HG02943 (cell line): ENCODE data around the gene PLCD1.
"Not testable (repeated sequence)": the region's sequence is repeated elsewhere in the genome, so short reads cannot be mapped to it uniquely, and the experiment has no call there.

Experiments
- ATAC-seq: cut with Tn5 transposase; IDR thresholded peaks from one replicate; pipeline ENCODE4 v1.9.1; 2021; ENCODE audit warnings: mild to moderate bottlenecking, low read depth, moderate library complexity; ENCODE audit not compliant: unreplicated experiment

The PLCD1 gene

DNA sequence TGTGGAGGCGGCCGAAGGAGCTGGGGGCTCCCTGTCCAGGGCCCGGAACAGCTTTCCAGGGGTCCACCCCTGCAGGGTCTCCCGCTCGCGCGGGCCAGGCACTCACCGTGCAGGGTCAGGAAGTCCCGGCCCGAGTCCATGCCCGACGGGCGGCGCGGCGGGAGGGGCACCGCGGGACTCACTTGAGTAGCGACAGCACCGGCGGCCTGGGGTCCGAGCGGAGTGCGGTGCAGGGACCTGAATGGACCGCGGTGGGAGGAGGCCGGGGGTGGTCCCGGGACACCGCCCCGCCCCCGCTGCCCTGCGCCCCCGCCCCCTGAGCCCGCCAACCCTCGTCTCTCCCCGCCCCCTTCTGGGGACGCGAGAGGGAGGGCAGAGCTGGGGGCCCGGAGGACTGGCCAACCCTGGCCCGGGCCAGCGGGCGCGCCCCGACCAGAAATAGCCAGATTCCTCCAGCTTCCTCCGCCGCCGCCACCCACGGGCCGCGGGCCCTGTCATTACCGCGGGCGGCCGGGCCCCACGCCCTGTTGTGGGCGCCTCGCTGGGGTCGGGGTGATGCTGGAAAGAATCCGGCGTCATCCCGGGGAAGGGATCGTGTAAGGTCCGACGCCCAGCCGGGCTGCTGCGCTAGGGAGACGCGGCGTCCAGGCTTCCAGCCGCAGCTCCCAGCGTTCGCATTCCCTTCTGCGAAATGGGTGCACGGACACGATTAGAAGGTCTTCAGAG, at the start of gene PLCD1:
Gene PLCD1, minus strand, starts transcription at position 243 of the 726 bp plus-strand sequence. Its CDS starts 103 bp downstream, at position 140.
- ATAC-seq: no peak

DNA sequence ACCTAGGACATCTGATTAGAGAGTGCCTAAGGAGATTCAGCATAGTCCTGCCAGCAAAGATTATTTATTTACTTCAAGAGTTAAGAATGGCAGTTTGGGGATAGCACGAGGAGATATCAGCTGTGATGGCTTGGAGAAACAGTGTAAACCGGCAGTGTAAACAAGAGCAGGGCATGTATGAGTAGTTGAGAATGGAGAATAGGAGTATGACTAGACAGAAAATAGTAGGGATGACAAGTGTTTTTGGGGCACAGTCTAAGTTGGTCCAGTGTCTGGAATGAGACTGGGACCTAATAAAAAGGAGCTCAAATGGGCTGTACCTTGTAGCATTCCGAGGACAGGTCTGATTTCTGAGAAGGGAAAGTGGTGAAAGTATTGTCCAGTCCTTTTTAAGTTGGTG, 47.6 kb upstream of the PLCD1 start:
- not testable (repeated sequence) for ATAC-seq

DNA sequence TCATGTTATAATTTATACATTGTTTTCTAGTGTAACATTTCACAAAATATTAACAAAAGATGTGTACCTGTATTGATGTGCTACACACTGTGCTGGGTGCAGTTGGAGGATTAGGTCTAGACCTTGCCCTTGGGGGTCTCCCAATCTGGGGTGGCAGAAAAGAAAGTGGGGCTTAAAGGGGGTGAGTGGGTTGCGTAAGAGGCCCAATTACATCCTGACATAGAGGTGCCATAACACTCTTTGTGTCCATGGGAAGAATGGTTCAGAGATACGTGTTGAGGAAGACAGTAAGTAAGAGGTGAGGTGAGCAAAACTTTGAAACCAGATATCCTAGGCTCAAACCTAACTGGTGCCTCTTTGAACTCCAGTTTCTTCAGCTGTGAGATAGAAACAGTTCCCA, 40.6 kb upstream of the PLCD1 start:
- no peak for ATAC-seq

DNA sequence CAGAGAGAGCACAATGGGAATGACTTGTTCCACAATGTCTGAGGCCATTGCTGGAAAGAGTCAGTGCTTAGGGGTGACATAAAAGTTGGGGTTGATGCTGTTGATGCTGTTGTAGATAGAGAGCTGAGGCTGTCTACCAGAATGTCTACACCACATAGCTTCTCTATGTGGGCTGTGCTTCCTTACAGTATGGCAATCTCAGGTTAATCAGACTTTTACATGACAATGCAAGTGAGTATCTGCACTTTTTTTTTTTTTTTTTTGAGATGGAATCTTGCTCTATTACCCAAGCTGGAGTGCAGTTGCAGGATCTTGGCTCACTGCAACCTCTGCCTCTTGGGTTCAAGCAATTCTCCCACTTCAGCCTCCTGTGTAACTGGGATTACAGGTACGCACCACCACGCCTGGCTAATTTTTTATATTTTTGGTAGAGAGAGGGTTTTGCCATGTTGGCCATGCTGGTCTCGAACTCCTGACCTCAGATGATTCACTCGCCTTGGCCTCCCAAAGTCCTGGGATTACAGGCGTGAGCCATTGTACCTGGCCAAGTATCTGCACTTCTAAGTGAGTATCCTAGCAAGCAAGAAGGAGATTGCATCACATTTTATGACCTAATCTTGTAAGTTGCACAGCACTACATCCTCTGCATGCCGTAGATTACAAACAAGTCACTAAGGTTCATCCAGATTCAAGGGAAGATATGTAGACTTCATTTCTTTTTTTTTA, 38.2 kb upstream of the PLCD1 start:
- ATAC-seq: no peak

DNA sequence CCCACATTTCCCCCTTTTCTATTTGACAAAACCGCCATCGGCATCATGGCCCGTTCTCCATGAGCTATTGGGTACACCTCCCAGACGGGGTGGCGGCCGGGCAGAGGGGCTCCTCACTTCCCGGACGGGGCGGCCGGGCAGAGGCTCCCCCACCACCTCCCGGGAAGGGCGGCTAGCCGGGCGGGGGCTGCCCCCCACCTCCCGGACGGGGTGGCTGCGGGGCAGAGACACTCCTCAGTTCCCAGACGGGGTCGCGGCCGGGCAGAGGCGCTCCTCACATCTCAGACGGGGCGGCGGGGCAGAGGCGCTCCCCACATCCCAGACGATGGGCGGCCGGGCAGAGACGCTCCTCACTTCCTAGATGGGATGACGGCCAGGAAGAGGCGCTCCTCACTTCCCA, 35.0 kb upstream of the PLCD1 start:
- not testable (repeated sequence) for ATAC-seq

DNA sequence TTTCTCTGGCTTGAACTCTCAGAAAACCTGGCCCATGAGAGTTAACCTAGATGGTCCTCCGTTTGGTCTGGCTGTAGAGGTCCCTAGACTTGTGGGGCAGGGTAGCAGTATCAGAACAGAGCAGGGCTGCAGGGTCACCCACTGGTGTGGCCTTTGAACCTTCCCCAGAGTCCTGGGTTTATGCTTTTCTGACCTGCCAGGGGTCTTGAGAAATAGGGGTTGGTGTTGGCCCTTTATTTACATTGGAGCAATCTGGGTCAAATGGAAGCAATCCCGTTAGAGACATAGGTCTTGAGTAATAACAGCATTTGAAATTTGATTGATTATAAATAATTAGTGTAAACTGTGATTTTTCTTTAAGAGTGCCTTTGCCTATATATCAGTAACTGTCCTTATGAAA, 33.4 kb upstream of the PLCD1 start:
- ATAC-seq: no peak

DNA sequence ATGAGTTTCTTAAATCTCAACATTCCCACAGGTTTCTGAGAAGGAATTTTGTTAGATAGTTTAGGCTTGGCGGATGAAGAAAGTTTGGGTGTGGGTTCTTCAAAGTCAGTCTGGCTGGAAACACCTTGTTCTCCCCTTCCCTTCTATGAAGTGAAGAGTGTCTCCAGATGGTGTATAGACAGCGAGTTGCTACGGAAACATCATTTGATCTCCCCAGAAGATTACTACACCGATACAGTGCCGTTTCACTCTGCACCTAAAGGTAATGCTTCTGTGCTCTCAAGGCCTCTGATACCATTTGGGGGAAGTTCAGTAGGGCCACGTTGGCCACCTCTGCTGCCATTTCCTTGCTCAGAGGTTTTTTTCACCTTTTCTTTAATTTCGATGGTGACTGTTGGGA, 30.1 kb upstream of the PLCD1 start:
- no peak for ATAC-seq

DNA sequence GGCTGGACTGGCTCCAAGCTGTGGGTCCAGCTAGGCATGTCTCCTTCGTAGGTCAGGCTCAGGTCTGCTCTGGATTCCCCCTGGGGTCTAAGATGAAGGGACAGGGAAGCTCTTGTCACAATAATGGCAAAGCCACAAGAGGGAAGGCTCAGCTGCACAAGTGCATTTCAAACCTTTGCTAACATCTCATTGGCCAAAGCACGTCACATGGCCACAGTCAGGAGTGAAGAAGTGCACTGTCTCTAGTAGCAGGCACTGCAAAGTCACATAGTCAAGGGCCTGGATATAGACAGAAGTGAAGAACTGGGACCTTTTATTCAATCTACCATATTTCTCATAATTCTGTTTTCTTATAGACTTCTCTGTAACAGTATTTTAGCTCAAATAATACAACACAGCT, 29.7 kb upstream of the PLCD1 start:
- no peak for ATAC-seq

DNA sequence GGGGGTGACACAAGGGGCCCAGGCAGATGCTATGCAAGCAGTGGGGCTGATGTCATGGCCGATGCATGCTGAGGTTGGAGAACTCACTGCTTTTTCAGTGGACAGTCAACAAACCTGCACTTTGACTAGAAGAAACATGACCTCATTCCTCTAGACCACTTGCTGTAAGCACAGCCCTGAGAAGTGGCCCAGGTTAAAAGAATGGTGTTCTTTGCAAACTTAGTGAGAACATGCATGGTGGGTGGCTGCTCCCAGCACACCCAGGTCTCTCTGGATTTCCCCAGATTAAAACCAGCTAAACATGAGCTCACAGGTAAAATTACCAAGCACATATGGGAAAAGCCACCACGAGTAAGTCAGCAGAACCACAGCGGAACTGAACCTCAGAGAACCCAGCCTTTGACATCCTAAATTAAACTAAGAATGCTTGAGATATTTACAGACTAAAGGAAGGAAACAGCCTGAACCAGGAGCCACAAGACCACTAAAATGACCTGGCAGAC, 25.1 kb upstream of the PLCD1 start:
- ATAC-seq: no peak

DNA sequence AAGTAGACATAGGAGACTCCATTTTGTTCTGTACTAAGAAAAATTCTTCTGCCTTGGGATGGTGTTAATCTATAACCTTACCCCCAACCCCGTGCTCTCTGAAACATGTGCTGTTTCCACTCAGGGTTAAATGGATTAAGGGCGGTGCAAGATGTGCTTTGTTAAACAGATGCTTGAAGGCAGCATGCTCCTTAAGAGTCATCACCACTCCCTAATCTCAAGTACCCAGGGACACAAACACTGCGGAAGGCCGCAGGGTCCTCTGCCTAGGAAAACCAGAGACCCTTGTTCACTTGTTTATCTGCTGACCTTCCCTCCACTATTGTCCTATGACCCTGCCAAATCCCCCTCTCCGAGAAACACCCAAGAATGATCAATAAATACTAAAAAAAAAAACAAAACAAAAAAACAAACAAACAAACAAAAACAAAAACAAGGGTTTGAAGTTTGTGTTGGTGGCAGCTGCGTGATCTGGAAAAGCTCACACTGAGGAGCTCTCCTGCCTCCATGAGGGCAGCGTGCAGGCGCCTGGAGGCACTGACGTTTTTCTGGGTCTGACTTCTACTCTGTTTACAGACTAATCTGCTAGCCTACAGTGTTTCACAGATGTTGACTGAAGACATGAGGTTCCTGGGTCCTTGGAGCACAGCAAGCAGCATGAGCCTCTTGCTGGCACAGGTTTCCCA, 24.5 kb upstream of the PLCD1 start:
- not testable (repeated sequence) for ATAC-seq

DNA sequence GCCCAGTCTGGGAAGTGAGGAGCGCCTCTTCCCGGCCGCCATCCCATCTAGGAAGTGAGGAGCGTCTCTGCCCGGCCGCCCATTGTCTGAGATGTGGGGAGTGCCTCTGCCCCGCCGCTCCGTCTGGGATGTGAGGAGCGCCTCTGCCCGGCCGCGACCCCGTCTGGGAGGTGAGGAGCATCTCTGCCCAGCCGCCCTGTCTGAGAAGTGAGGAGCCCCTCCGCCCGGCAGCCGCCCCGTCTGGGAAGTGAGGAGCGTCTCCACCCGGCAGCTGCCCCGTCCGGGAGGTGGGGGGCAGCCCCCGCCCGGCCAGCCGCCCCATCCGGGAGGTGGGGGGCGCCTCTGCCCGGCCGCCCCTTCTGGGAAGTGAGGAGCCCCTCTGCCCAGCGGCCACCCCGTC, 23.8 kb upstream of the PLCD1 start:
- not testable (repeated sequence) for ATAC-seq

DNA sequence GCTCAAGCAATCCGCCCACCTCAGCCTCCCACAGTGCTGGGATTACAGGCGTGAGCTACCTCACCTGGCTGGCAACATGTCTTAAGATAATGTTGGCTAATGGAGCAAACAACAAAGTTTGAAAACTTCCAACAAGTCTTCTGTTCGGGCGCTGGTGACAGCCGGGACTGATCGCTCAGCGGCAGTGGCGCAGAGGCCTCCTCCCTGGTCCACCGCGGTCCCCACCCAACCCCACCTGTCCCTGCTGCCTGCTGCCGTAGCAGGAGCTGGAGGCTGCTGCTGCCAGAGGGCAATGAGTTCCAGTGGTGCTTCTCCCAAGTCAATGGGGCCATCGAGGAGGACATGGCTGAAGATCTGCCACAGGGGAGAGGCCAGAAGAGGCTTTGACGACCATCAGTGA, 21.7 kb upstream of the PLCD1 start:
- no peak for ATAC-seq

DNA sequence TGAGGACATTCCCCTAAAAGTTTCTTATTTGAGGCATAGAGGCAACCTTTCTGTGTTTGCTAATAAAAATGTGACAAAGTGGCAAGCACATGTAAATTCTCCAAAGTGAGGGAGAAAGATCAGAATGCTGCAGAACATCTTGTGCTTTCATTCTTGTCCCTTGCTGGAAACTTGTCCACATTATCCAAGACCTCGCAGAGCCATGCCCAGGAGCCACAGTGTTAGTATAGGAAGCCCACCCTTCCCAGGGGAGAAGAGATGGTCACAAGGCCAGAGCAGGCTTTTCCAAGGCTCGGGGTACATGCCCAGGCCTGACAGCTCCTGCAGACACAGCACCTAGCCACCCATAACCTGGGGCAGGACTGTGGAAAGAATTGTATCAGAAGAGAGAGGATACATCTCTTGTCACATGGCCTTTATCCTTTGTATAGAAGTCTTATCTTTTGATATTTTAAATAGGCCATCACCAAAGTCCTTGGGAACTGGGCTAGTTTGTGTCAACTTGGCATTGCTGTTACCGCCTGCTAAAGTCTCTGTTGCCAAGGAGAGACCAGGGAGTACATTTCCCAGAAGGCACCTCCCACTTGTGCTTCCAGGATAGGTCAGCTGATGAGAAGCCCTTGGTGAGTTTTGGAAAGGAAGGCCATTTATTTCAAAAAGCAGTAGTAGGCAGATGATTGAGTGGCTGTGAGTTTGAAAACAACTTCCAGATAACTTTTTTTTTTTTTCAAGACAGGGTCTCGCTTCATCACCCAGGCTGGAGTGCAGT, 20.1 kb upstream of the PLCD1 start:
- ATAC-seq: no peak

DNA sequence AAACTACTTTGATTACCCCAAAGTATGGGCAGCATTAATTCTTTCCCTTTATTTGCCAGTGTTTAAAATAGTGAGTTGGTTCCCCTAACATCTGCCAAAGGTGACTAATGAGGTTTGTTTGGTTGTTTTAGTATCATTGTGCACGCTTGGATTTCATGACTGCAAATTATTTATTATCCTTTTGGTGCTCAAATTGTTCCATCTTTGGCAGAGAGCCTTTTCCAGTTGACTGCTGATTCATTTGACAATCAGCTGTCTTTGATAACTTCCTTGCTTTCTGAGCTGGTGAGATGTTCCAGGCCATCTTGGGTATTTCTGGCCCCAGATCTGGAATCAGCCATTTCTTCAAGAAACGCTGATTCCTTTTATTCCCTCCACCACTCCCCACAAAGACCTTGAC, 18.5 kb upstream of the PLCD1 start:
- ATAC-seq: no peak

DNA sequence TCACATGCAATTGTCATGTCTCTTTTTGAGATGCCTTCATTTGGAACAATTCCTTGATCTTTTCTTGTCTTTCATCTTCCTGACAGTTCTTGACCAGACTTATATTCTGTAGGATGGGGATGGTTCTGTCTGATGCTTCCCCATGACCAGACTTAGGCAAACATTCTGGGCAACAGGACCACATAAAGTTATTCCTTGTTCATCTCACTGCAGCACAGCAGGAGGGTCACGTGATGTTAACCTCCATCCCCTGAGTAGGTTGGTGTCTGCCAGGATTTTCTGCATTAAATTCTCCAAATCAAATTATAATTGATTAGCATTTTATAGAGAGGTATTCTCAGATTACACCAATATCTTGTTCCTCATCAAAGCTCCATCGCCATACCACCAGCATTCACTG, 17.4 kb upstream of the PLCD1 start:
- no peak for ATAC-seq

DNA sequence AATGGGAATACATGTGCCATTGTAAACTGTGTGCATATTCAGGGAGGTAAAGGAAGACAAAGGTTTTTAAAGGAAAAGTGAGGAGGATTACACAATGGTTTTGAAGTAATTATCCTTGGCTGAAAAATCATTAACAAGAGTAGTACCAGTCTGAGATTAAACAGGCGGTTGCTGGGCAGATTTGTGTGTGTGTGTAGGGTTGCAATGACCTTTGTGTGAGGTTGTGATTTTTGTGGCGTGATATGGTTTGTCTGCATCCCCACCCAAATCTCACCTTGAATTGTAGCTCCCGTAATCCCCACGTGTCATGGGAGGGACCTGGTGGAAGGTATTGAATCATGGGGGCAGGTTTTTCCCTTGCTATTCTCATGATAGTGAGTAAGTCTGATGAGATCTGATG, 16.6 kb upstream of the PLCD1 start:
- ATAC-seq: no peak

DNA sequence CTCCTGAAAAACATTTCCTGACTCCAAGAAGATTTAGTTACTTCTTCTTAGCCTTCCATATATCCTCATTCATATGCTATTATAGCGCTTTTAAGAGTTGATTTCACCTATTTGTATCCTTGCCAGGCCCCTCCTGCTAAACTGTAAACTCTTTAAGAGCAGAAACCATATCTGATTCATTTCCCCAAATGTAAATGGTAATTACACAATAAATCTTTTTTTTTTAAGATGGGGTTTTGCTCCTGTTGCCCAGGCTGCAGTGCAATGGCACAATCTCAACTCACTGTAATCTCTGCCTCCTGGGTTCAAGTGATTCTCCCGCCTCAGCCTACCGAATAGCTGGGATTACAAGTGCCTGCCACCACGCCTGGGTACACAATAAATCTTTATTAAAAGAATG, 14.0 kb upstream of the PLCD1 start:
- ATAC-seq: no peak

DNA sequence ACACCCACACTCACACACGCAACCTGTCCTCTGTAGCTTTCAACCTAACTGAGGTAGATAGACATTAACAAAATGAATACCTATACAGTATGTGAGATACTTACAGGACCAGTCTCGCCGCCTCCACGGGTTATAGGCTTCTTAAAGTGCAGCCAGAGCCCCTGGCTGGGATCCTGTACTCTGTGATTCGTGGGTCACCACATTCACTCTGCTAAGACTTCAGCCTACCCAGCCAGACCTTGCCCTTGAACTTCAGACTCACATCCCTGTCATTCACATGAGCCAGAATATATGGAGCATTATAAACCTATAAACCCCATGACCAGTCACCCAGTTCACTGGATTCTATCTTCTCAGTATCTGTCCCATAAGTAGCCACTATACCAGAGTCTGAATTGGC, 11.0 kb upstream of the PLCD1 start:
- no peak for ATAC-seq

DNA sequence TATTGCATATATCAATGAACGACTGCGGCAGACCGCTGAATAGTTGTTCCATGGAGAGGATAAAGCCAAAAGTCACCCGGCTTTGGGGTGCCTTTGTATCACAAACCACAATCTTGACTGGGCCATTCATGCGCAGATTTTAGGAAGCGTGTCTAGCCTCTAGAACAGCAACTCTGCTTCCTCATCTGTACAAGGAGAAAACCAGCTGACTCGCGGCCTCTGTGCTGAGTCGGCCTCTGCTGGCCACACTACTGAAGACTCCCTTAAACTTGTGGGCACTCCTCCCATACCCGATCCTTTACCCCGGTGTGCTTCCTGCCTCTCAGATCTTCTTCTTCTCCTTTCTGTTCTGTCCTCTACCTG, 10.4 kb upstream of the PLCD1 start:
- peak; percentile 46 for ATAC-seq

DNA sequence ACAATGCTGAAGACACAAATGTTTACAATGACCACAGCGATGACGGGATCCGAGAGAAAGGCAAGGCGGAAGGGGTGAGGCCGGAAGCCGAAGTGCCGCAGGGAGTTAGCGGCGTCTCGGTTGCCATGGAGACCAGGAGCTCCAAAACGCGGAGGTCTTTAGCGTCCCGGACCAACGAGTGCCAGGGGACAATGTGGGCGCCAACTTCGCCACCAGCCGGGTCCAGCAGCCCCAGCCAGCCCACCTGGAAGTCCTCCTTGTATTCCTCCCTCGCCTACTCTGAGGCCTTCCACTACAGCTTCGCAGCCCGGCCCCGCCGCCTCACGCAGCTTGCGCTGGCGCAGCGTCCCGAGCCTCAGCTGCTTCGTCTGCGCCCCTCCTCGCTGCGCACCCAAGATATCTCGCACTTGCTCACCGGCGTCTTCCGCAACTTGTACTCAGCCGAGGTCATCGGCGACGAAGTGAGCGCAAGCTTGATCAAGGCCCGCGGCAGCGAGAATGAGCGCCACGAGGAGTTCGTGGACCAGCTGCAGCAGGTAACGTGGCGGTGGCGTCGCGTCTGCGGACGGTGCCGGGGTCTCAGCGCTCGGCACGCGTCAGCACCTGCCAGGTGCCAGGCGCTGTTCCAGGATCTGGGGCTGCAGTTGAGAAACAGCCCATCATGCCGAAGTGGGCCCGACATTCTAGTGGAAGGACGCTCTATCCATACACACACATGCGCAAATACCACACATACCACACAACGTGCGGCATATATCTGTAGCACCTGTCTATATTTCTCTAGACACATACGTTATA, 9.9 kb upstream of the PLCD1 start, which contains the start of gene DLEC1:
Gene DLEC1, plus strand, starts transcription at position 108 of the 798 bp plus-strand sequence. Its CDS starts 18 bp downstream, at position 126.
- ATAC-seq: peak; percentile 77
